PFSK-1 (cell line): ENCODE results near the gene RGS14.

Source experiments
- FOXP2 ChIP-seq: optimal IDR thresholded peaks from 2 replicates; pipeline ENCODE3; 2011; ENCODE audit warnings: borderline replicate concordance, control low read depth, inconsistent platforms; ENCODE audit not compliant: insufficient read depth; ENCODE audit errors: extremely low read length, extremely low read depth
- POLR2AphosphoS5 ChIP-seq: IDR thresholded peaks from 2 replicates; pipeline ENCODE4 v1.6.1; 2012; ENCODE audit warnings: low read depth, mild to moderate bottlenecking, control low read depth, low read length, moderate library complexity
- SIN3A ChIP-seq: IDR thresholded peaks from 2 replicates; pipeline ENCODE4 v1.6.1; 2012; ENCODE audit warnings: mild to moderate bottlenecking, low read length, moderate library complexity, borderline replicate concordance; ENCODE audit not compliant: insufficient read depth
- TAF1 ChIP-seq: IDR thresholded peaks from 2 replicates; pipeline ENCODE4 v1.6.1; 2012; ENCODE audit warnings: low read length, control low read depth, borderline replicate concordance; ENCODE audit not compliant: insufficient read depth
- TF ChIP-seq, protein P1 (sequence below), 2 experiments: IDR thresholded peaks; 2 replicates each; pipeline versions ENCODE4 v1.6.1 to v1.8.0; 2011 to 2012; ENCODE audit warnings: low read depth in 2 of 2, low read length in 2 of 2, control low read depth in 1 of 2, inconsistent platforms in 1 of 2, mild to moderate bottlenecking in 1 of 2, moderate library complexity in 1 of 2; ENCODE audit not compliant: insufficient read depth in 1 of 2

DNA sequence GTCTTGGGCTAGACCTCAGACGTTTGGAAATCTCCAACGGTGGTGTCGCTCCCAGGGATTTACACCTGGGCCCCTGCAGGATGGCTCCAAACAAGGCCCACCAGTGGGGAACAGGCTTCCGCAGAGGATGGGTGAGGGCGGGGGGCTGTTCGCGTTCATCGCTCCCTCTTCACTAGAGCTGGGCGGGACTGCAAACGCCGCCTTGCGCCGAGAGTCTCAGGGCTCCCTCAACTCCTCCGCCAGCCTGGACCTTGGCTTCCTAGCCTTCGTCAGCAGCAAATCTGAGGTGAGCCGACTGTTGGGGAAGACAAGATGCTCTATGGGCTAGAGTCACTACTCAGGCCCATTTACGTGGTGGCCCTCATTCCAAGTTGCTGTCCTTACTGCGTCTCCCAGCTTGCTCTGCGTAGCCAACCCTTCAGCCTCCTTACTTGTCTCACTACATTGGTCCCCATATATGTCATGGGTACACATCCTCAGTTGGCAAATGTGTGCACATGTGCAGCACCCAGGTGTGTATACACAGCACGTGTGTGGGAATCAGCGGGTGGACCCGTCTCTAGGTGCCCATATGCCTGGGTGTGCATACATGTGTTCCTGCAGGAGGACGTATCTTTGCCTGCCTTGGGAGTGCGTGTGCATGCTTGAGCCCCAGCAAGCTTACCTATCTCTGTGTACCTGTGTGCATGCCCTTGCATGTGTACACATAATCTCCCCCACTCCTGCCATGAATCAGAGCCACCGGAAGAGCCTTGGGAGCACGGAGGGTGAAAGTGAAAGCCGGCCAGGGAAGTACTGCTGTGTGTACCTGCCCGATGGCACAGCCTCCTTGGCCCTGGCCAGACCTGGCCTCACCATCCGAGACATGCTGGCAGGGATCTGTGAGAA, 10.5 kb downstream of the RGS14 start:
- TF ChIP-seq SIN3A (no peak), POLR2AphosphoS5 (no peak), TAF1 (no peak), FOXP2 (no peak)
- TF ChIP-seq, protein P1, sequence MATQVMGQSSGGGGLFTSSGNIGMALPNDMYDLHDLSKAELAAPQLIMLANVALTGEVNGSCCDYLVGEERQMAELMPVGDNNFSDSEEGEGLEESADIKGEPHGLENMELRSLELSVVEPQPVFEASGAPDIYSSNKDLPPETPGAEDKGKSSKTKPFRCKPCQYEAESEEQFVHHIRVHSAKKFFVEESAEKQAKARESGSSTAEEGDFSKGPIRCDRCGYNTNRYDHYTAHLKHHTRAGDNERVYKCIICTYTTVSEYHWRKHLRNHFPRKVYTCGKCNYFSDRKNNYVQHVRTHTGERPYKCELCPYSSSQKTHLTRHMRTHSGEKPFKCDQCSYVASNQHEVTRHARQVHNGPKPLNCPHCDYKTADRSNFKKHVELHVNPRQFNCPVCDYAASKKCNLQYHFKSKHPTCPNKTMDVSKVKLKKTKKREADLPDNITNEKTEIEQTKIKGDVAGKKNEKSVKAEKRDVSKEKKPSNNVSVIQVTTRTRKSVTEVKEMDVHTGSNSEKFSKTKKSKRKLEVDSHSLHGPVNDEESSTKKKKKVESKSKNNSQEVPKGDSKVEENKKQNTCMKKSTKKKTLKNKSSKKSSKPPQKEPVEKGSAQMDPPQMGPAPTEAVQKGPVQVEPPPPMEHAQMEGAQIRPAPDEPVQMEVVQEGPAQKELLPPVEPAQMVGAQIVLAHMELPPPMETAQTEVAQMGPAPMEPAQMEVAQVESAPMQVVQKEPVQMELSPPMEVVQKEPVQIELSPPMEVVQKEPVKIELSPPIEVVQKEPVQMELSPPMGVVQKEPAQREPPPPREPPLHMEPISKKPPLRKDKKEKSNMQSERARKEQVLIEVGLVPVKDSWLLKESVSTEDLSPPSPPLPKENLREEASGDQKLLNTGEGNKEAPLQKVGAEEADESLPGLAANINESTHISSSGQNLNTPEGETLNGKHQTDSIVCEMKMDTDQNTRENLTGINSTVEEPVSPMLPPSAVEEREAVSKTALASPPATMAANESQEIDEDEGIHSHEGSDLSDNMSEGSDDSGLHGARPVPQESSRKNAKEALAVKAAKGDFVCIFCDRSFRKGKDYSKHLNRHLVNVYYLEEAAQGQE (IDR thresholded peaks at IDR 0.05; ENCODE audit: insufficient read depth in 1 of 2, low read depth in 2 of 2, low read length in 2 of 2): no peak
